Measurements from ENCODE around the gene STPG3.
"Not testable (repeated sequence)": the region's sequence is repeated elsewhere in the genome, so short reads cannot be mapped to it uniquely, and the experiment has no call there.

GRCh38 chr9:137239541-137240200 lies 11.4 kb upstream of the STPG3 start:
- not testable (repeated sequence) for TF ChIP-seq CTCF (IDR thresholded peaks at IDR 0.05; ENCODE audit: low read length); EZH2 (IDR thresholded peaks at IDR 0.05; ENCODE audit: borderline replicate concordance, low read length)

Measured in OCI-LY1 (cell line).